K562 (cell line): Measurements from ENCODE around the gene ZMYND15. TPM values are rescaled to one million over a fixed set of nuclear protein-coding genes. Genes with fewer than 3 reads are reported as not detected.

Source experiments
- ATAC-seq: fragments of 200-7000 bp; cut with Tn5 transposase; 3 replicates; pipeline ENCODE4 v1.9.1; 2020; ENCODE audit warnings: moderate library complexity
- BruUV-seq: library from RNA; stranded (reverse); fragments of 400-500 nt; replicated peaks from 2 replicates; lab custom pipeline; 2021; lab: Mats Ljungman, UMichigan
- CTCF ChIA-PET: fragments of 300-600 bp; formaldehyde crosslinking; extraction: SDS; loops from one replicate; lab custom pipeline; 2021; ENCODE audit warnings: low intra/inter-chr PET ratio; lab: Yijun Ruan, JAX
- POLR2A ChIA-PET: fragments of 300-600, 350-650 bp; sonication (Branson Sonifier 250); formaldehyde crosslinking; extraction: SDS; loops from one replicate; lab custom pipeline; 2021; ENCODE audit warnings: antibody characterized with exemption, inconsistent platforms; lab: Yijun Ruan, JAX
- DNase-seq, 4 experiments: peaks; one replicate each; pipeline versions ENCODE4 v3.0.0 to v3.0.0-alpha.2; 2011 to 2018; ENCODE audit warnings: low spot score in 3 of 4, mixed read lengths in 3 of 4; ENCODE audit errors: extremely low read depth in 1 of 4
- FAIRE-seq: peaks from 2 replicates; lab custom pipeline; 2011; peaks lifted over from hg19 to GRCh38; lab: Jason Lieb, UNC
- H2AFZ ChIP-seq: 2 replicates; pipeline ENCODE4 v1.6.0; 2011; ENCODE audit warnings: low read depth, low read length, control low read depth, inconsistent platforms
- H3K27ac ChIP-seq: fragments of 200-600 bp; 3 replicates; pipeline ENCODE4 v1.8.0; 2011; ENCODE audit warnings: low read depth, mild to moderate bottlenecking, control low read depth, inconsistent platforms, low read length, moderate library complexity, mixed read lengths; ENCODE audit errors: extremely low read depth
- H3K27me3 ChIP-seq, 2 experiments: fragments of 300-600 bp in 1 of 2; 2 replicates in 1 of 2; 3 replicates in 1 of 2; pipeline versions ENCODE4 v1.6.0 to v1.8.0; 2011; ENCODE audit warnings: inconsistent platforms in 2 of 2, low read length in 2 of 2, mild to moderate bottlenecking in 1 of 2, mixed read lengths in 1 of 2, moderate library complexity in 1 of 2; ENCODE audit not compliant: control insufficient read depth in 2 of 2, insufficient read depth in 2 of 2
- H3K36me3 ChIP-seq: fragments of 300-600 bp; 3 replicates; pipeline ENCODE4 v1.8.0; 2011; ENCODE audit warnings: mild to moderate bottlenecking, low read length, inconsistent platforms; ENCODE audit not compliant: control insufficient read depth, insufficient read depth
- H3K4me1 ChIP-seq, 2 experiments: fragments of 200-600 bp in 1 of 2; replicated peaks in 1 of 2; 2 replicates in 1 of 2; 3 replicates in 1 of 2; pipeline versions ENCODE4 v1.5.1 to v1.8.0; 2011; ENCODE audit warnings: inconsistent platforms in 2 of 2, low read length in 2 of 2, mild to moderate bottlenecking in 1 of 2, mixed read lengths in 1 of 2, moderate library complexity in 1 of 2; ENCODE audit not compliant: control insufficient read depth in 2 of 2, insufficient read depth in 2 of 2
- H3K4me2 ChIP-seq: 2 replicates; pipeline ENCODE4 v1.6.1; 2011; ENCODE audit warnings: low read length, control low read depth, inconsistent platforms, mixed read lengths; ENCODE audit not compliant: insufficient read depth
- H3K4me3 ChIP-seq: fragments of 200-600 bp; sonication (generic), shearing (Covaris generic); 2 replicates; pipeline ENCODE4 v1.5.1; 2016; ENCODE audit warnings: control low read depth, inconsistent platforms
- H3K79me2 ChIP-seq: fragments of 200-600 bp; 3 replicates; pipeline ENCODE4 v1.8.0; 2011; ENCODE audit warnings: low read length, inconsistent platforms; ENCODE audit not compliant: control insufficient read depth, insufficient read depth
- H3K9ac ChIP-seq, 2 experiments: 2 replicates each; pipeline versions ENCODE4 v1.6.0 to v1.6.1; 2011; ENCODE audit warnings: low read depth in 2 of 2, low read length in 2 of 2, control low read depth in 1 of 2, inconsistent platforms in 1 of 2, mild to moderate bottlenecking in 1 of 2, mixed read lengths in 1 of 2; ENCODE audit not compliant: insufficient read depth in 1 of 2
- H3K9me1 ChIP-seq: one replicate; pipeline ENCODE4 v1.6.0; 2011; ENCODE audit warnings: inconsistent platforms, mild to moderate bottlenecking, low read length, moderate library complexity; ENCODE audit not compliant: control insufficient read depth, insufficient read depth
- H3K9me3 ChIP-seq: replicated peaks from 2 replicates; pipeline ENCODE4 v1.5.1; 2011; ENCODE audit warnings: low read depth, low read length, inconsistent platforms; ENCODE audit not compliant: control insufficient read depth, insufficient read depth
- H4K20me1 ChIP-seq: replicated peaks from 2 replicates; pipeline ENCODE4 v1.6.1; 2011; ENCODE audit warnings: low read length, inconsistent platforms, mixed read lengths; ENCODE audit not compliant: control insufficient read depth, insufficient read depth
- CCNT2 ChIP-seq: IDR thresholded peaks from 2 replicates; pipeline ENCODE4 v1.6.1; 2011; ENCODE audit warnings: borderline replicate concordance, low read depth, mild to moderate bottlenecking, moderate library complexity, mixed read lengths, low read length; ENCODE audit not compliant: insufficient read length; ENCODE audit errors: extremely low read depth
- CEBPG ChIP-seq, 3 experiments: fragments of 200-800 bp in 1 of 3; sonication (Bioruptor generic) in 1 of 3; sonication (generic) in 1 of 3; formaldehyde crosslinking in 1 of 3; IDR thresholded peaks in 2 of 3; conservative IDR thresholded peaks in 1 of 3; 2 replicates each; pipeline versions ENCODE4 v1.6.1 to v1.8.0; 2016 to 2022; ENCODE audit warnings: missing compliant biosample characterization in 2 of 3, missing genetic modification characterization in 2 of 3, mild to moderate bottlenecking in 1 of 3, missing genetic modification reagents in 1 of 3
- HDAC6 ChIP-seq: IDR thresholded peaks from 2 replicates; pipeline ENCODE4 v1.6.1; 2012; ENCODE audit warnings: low read depth, mild to moderate bottlenecking, control low read depth, inconsistent platforms, low read length, moderate library complexity
- MTA1 ChIP-seq: fragments of 450-650 bp; IDR thresholded peaks from 2 replicates; pipeline ENCODE4 v1.6.1; 2017; ENCODE audit warnings: borderline replicate concordance
- NFIX ChIP-seq: fragments of 250-450 bp; sonication (Bioruptor Pico); IDR thresholded peaks from 2 replicates; pipeline ENCODE4 v1.4.0; 2020; ENCODE audit warnings: low read depth, mild to moderate bottlenecking, moderate library complexity
- POU5F1 ChIP-seq: fragments of 150-350 bp; IDR thresholded peaks from 2 replicates; pipeline ENCODE4 v1.6.1; 2014; ENCODE audit warnings: borderline replicate concordance, low read length, low read depth, mild to moderate bottlenecking; ENCODE audit not compliant: partially characterized antibody
- PTTG1 ChIP-seq: fragments of 450-650 bp; IDR thresholded peaks from 2 replicates; pipeline ENCODE4 v1.6.1; 2016; ENCODE audit warnings: low read depth, mild to moderate bottlenecking, missing genetic modification characterization, missing compliant biosample characterization
- TCFL5 ChIP-seq: fragments of 250-450 bp; sonication (Bioruptor Pico); conservative IDR thresholded peaks from 2 replicates; pipeline ENCODE4 v1.6.1; 2021; ENCODE audit warnings: mild to moderate bottlenecking, moderate library complexity, matching md5 sums
- ZNF263 ChIP-seq: sonication (generic); formaldehyde crosslinking; IDR thresholded peaks from 2 replicates; pipeline ENCODE4 v1.8.0; 2022; ENCODE audit warnings: mild to moderate bottlenecking, missing genetic modification reagents, borderline replicate concordance
- ZNF507 ChIP-seq: conservative IDR thresholded peaks from 2 replicates; pipeline ENCODE4 v1.6.1; 2017; ENCODE audit warnings: missing genetic modification characterization, missing compliant biosample characterization
- ZNF586 ChIP-seq: fragments of 450-650 bp; formaldehyde crosslinking; conservative IDR thresholded peaks from 2 replicates; pipeline ENCODE4 v1.4.0; 2020; ENCODE audit warnings: mild to moderate bottlenecking, moderate library complexity
- ZNF609 ChIP-seq: sonication (generic); formaldehyde crosslinking; IDR thresholded peaks from 2 replicates; pipeline ENCODE4 v1.8.1; 2023; ENCODE audit warnings: missing genetic modification reagents, mild to moderate bottlenecking, borderline replicate concordance
- WGBS: fragments of 100-300 bp; shearing (Covaris generic); methylation state at CpG from one replicate; pipeline ENCODE4 v1.1.6; 2016; ENCODE audit warnings: low coverage, mixed read lengths; ENCODE audit not compliant: insufficient coverage; ENCODE audit errors: missing lambda C conversion rate; 5-methylcytosine and 5-hydroxymethylcytosine counted together
- in situ Hi-C: fragments of 300-500 bp; cut with MboI; formaldehyde crosslinking; loops from 4 replicates; pipeline ENCODE4 v1.15.0; 2018; ENCODE audit warnings: inconsistent platforms, mixed read lengths
- intact Hi-C: fragments of 100-400 bp; cut with micrococcal nuclease; formaldehyde crosslinking; loops from 2 replicates; pipeline ENCODE4 v1.14.2; 2022
- polyA plus RNA-seq, 8 experiments: library from polyadenylated mRNA; depleted of rRNA in 4 of 8; stranded (reverse) in 5 of 8; unstranded in 3 of 8; fragments of >200 nt; fragmentation: Nextera tagmentation in 2 of 8; fragmentation: Illumina TruSeq in 1 of 8; extraction: Ambion mirVana in 2 of 8; extraction: Trizol in 1 of 8; gene quantifications; 2 replicates each; pipeline versions ENCODE4 v1.2.1 to v1.2.3, GENCODE V29; 2011 to 2014; ENCODE audit warnings: inconsistent platforms in 1 of 8, missing spikeins in 1 of 8
- total RNA-seq, 7 experiments: library from RNA; depleted of rRNA in 6 of 7; stranded (reverse); fragments of >200 nt in 6 of 7; fragmentation: Illumina TruSeq in 2 of 7; extraction: Trizol in 2 of 7; gene quantifications; 2 replicates each; pipeline versions ENCODE4 v1.2.1 to v1.2.3, GENCODE V29; 2011 to 2021; ENCODE audit warnings: low replicate concordance in 1 of 7

Gene ZMYND15
- total and polyA plus RNA-seq, 9 of the 15 experiments (the other 6 are each of a cell fraction or from before 2014, with no cell fraction given): 0.09 TPM; not detected in 8

- TF ChIP-seq ZNF609 (no peak), ZNF507 (tag) (no peak), ZNF586 (CRISPR knock-in tag) (no peak), MTA1 (no peak), CEBPG (CRISPR knock-in tag; IDR thresholded peaks at IDR 0.05) (no peak), CEBPG (tag; conservative IDR thresholded peaks at IDR 0.05 in 1 of 2, IDR thresholded peaks at IDR 0.05 in 1 of 2) (no peak)
Observed at GRCh38 chr17:4740025-4740351, 355 bp downstream of the ZMYND15 start (continued).

GRCh38 chr17:4740584-4740983 is 951 bp downstream of the ZMYND15 start:
- no peak for TF ChIP-seq POU5F1
- peak; percentile 71 for TF ChIP-seq ZNF263
- no peak for TF ChIP-seq CCNT2
- no peak for TF ChIP-seq HDAC6
- no peak for TF ChIP-seq TCFL5
- no peak for TF ChIP-seq PTTG1 (tag)
- no peak for TF ChIP-seq NFIX (CRISPR knock-in tag)
- no peaks in the 10 kb centered on the region for H3K79me2 ChIP-seq
- 49% methylated on average over 5 of the region's 8 CpGs for WGBS
- ATAC-seq (no peak), FAIRE-seq (no peak), DNase-seq (no peak)
- H3K4me2 ChIP-seq: no peak overlapping the region
- in situ Hi-C loops (no loop called here), intact Hi-C loops (no loop called here)
- H3K36me3 ChIP-seq: no peaks in the 10 kb centered on the region
- H3K27me3 ChIP-seq: peaks cover 15 to 49% of the 10 kb centered on the region in 2 experiments
- ChIA-PET CTCF (no interaction called here), POLR2A (interaction anchor here (0.6 to 1.1 kb wide), 2 partner anchors 11 to 14 kb away, joined by 3 read pairs; no protein-coding TSS in a partner anchor)
- peaks cover 4 to 22% of the 10 kb centered on the region in 2 experiments; a peak in 3 of 5 replicates for H3K4me1 ChIP-seq
- no peaks in the 10 kb centered on the region for H4K20me1 ChIP-seq
- no peak overlapping the region for H3K9ac ChIP-seq
- H2AFZ ChIP-seq: no peak overlapping the region
- H3K9me3 ChIP-seq: no peaks in the 10 kb centered on the region
- H3K9me1 ChIP-seq: no peaks in the 10 kb centered on the region
- H3K27ac ChIP-seq: no peak overlapping the region
- H3K4me3 ChIP-seq: no peak overlapping the region
- BruUV-seq: no TSS peak
